GM12872 (cell line): Measurements from ENCODE around the gene EPHA4.

Experiments used
- TF ChIP-seq, protein P1 (sequence below): IDR thresholded peaks from 3 replicates; pipeline ENCODE4 v1.5.1; 2011; ENCODE audit warnings: low read depth, mild to moderate bottlenecking, low read length, moderate library complexity; ENCODE audit not compliant: insufficient read depth

Gene EPHA4

DNA sequence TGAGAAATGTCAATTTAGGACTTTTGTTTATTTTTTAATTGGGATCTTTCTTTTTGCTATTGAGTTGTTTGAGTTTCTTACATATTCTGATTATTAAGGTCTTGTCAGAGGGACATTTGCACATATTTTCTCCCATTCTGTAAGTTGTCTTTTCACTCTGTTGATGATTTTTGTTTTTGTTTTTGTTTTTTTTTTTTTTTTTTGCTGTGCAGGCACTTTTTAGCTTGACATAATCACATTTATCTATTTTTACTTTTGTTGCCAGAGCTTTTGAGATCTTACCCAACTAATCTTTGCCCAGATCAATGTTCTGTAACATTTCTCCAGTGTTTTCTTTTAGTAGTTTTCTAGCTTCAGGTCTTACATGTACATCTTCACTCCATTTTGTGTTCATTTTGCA, 166.6 kb downstream of the EPHA4 start:
- TF ChIP-seq, protein P1, sequence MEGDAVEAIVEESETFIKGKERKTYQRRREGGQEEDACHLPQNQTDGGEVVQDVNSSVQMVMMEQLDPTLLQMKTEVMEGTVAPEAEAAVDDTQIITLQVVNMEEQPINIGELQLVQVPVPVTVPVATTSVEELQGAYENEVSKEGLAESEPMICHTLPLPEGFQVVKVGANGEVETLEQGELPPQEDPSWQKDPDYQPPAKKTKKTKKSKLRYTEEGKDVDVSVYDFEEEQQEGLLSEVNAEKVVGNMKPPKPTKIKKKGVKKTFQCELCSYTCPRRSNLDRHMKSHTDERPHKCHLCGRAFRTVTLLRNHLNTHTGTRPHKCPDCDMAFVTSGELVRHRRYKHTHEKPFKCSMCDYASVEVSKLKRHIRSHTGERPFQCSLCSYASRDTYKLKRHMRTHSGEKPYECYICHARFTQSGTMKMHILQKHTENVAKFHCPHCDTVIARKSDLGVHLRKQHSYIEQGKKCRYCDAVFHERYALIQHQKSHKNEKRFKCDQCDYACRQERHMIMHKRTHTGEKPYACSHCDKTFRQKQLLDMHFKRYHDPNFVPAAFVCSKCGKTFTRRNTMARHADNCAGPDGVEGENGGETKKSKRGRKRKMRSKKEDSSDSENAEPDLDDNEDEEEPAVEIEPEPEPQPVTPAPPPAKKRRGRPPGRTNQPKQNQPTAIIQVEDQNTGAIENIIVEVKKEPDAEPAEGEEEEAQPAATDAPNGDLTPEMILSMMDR = no peak

DNA sequence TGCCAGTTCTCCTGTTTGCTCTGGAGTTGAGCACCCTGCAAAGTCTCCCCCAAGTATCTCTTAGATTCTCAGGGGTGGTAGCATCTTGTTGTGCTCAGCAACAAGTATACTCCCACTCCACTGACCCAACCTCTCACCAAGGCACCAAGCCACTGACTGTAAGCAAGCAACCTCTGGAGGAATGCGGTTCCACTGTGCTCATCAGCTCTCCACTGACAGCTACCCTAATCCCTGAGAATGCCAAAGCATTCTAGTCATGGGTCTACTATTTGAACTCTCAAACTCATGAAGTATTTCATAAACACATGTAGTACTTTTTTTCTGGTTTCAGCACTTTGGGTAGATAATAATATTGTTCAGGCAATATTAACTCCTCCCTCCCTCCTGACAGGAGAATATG, 170.0 kb downstream of the EPHA4 start:
- TF ChIP-seq, protein P1 = no peak

DNA sequence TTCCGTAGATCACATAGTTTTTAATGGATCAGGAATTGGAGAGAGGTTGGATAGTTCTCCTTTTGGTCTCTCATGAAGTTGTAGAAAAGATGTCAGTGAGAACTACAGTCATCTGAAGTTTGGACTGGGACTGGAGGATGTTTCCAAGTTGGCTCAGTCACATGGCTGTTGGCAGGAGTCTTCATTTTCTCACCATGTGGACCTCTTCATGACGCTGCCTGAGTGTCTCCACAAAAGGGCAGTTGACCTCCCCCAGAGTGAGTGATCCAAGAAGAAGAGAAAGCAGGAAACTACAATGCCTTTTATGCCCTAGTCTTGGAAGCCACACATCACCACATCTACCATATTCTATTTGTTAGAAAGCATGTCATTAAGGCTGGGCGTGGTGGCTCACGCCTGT, 171.7 kb downstream of the EPHA4 start:
- TF ChIP-seq, protein P1 = no peak

DNA sequence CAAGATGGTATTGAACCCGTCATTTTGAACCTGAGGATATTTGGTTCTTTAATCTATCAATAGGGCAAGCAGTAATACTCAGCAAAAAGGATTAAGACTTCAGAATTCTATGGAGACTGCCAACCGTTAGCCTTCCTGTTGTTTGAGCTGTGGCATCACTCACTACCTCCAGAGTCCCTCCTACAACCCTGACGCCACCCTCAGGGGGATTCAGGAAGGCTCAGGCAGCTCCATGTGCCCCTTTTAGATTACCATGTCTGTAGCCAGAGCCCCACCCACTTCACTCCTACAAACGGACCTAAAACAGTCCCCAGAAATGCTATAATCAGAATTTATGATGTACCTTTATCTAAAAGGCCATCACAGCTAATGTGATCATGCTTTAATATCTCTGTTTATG, 172.9 kb downstream of the EPHA4 start:
- TF ChIP-seq, protein P1 = no peak

DNA sequence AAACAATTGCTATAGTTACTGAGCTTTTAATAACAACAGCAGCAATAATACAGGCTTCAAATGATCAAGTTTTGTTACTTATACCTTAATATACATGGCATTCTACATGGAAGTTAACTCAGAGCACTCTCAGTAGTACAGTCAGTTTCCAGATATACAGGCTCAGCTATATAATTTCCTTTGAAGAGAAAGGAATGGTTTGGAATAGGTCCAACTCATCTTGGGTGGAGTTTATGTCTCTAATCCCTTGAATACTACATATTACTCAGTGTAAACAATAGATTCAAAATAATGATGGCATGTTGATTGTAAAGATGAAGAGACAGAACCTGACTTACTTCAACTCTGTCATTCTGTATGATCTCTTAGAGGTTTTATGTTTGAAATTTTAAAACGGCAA, 174.9 kb downstream of the EPHA4 start:
- TF ChIP-seq, protein P1 = no peak

DNA sequence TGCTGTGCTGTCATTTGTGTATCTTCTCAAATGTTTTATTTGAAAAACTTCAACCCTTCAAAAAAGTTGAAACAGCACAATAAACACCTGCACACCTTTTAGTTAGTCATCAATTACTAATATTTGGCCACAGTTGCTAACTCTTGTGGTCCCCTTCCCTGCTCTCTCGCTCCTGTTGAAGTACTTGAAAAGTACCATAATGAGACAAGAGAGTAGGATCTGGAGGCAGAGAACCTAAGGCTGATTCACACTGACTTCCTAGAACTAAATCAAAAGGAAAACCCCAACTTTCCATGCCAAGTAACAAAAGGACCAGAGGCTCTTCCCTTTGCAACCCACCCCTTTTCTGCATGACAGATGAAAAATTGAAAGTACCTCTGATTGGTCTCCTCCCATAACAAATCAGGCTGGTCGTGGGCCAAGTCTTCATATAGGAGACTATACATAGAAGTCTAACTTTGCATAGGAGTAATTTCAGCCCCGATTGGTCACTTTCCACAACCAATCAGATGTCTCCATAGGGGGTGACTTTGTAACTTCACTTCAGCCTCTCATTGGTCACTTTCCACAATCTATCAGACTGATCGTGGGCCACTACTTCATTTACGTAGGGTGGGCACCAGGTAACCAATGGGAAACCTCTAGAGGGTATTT, 179.7 kb downstream of the EPHA4 start:
- TF ChIP-seq, protein P1 = no peak

DNA sequence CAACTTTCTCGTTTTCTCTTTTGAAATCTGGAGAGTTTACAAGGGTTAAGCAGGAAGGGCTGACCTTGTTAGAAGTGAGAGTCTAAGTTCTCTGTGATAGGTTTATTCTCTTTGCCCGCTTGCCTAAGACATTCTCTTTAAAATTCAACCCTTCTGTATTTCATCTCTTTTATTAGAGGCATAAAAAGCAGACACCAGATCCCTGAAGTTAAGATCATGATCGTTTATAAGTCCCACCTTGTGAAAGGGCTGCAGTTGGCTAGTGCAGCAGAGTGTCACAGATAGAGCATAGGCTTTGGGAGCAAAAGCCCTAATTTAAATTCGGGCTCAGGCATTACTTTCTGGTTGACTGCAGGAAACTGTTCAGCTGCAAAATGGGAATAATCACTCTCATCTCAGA, 181.2 kb downstream of the EPHA4 start:
- TF ChIP-seq, protein P1 = no peak
